GM12878 (cell line): ENCODE measurements around the gene ZNF276. TPM values are rescaled to one million over a fixed set of nuclear protein-coding genes. Genes with fewer than 3 reads are reported as not detected.

ENCODE experiments used
- ATAC-seq: fragments of 200-7000 bp; cut with Tn5 transposase; 3 replicates; pipeline ENCODE4 v1.9.1; 2020; ENCODE audit warnings: mild to moderate bottlenecking, moderate library complexity
- BruUV-seq: library from RNA; stranded (reverse); fragments of 400-500 nt; replicated peaks from 2 replicates; lab custom pipeline; 2021; lab: Mats Ljungman, UMichigan
- CTCF ChIA-PET: fragments of 300-600 bp; sonication (Branson Sonifier 250); formaldehyde crosslinking; extraction: SDS; loops from one replicate; lab custom pipeline; 2021; ENCODE audit warnings: inconsistent platforms; lab: Yijun Ruan, JAX
- POLR2A ChIA-PET: fragments of 350-600 bp; formaldehyde crosslinking; extraction: SDS; loops from one replicate; lab custom pipeline; 2021; ENCODE audit warnings: inconsistent platforms; lab: Charles Lee
- RAD21 ChIA-PET: fragments of 300-600 bp; sonication (Branson Sonifier 250); formaldehyde crosslinking; loops from one replicate; lab custom pipeline; 2023; ENCODE audit warnings: antibody characterized with exemption; ENCODE audit not compliant: unreplicated experiment; lab: Charles Lee
- SMC1A ChIA-PET: fragments of 300-600 bp; sonication (Branson Sonifier 250); formaldehyde crosslinking; loops from one replicate; lab custom pipeline; 2023; ENCODE audit not compliant: unreplicated experiment, uncharacterized antibody; lab: Charles Lee
- DNase-seq: peaks from one replicate; pipeline ENCODE4 v3.0.0-alpha.2; 2011; ENCODE audit warnings: low read depth, low spot score
- FAIRE-seq: peaks from 3 replicates; lab custom pipeline; 2011; peaks lifted over from hg19 to GRCh38; lab: Jason Lieb, UNC
- H2AFZ ChIP-seq: 2 replicates; pipeline ENCODE4 v1.6.0; 2011; ENCODE audit warnings: low read depth, low read length, control low read depth; ENCODE audit not compliant: control insufficient read depth
- H3K27ac ChIP-seq: 2 replicates; pipeline ENCODE4 v1.5.1; 2011; ENCODE audit warnings: control low read depth; ENCODE audit not compliant: control insufficient read depth, insufficient read depth
- H3K27me3 ChIP-seq, 2 experiments: replicated peaks in 1 of 2; 2 replicates each; pipeline versions ENCODE4 v1.6.0 to v1.6.1; 2011; ENCODE audit warnings: low read length in 1 of 2; ENCODE audit not compliant: control insufficient read depth in 2 of 2, insufficient read depth in 2 of 2
- H3K36me3 ChIP-seq, 2 experiments: 2 replicates each; pipeline ENCODE4 v1.5.1; 2011; ENCODE audit warnings: low read length in 1 of 2; ENCODE audit not compliant: control insufficient read depth in 2 of 2, insufficient read depth in 2 of 2
- H3K4me1 ChIP-seq: 2 replicates; pipeline ENCODE4 v1.6.1; 2011; ENCODE audit warnings: mild to moderate bottlenecking, low read length, moderate library complexity, mixed read lengths; ENCODE audit not compliant: control insufficient read depth, insufficient read depth
- H3K4me2 ChIP-seq: 2 replicates; pipeline ENCODE4 v1.6.0; 2011; ENCODE audit warnings: control low read depth; ENCODE audit not compliant: control insufficient read depth, insufficient read depth
- H3K4me3 ChIP-seq: fragments of 200-600 bp; sonication (generic); 2 replicates; pipeline ENCODE4 v1.5.1; 2016
- H3K79me2 ChIP-seq: 2 replicates; pipeline ENCODE4 v1.6.0; 2011; ENCODE audit warnings: low read length; ENCODE audit not compliant: control insufficient read depth, insufficient read depth
- H3K9ac ChIP-seq: 2 replicates; pipeline ENCODE4 v1.8.0; 2011; ENCODE audit warnings: low read length, control low read depth, mixed read lengths; ENCODE audit not compliant: control insufficient read depth, insufficient read depth
- H3K9me3 ChIP-seq: replicated peaks from 3 replicates; pipeline ENCODE4 v1.5.1; 2011; ENCODE audit warnings: mild to moderate bottlenecking, low read length; ENCODE audit not compliant: control insufficient read depth, insufficient read depth
- H4K20me1 ChIP-seq: 2 replicates; pipeline ENCODE4 v1.6.0; 2011; ENCODE audit not compliant: control insufficient read depth, insufficient read depth
- ASH2L ChIP-seq: fragments of 300-600, 200-600 bp; sonication (generic); IDR thresholded peaks from 2 replicates; pipeline ENCODE4 v1.6.1; 2017; ENCODE audit warnings: low read depth, mild to moderate bottlenecking, borderline replicate concordance
- EP300 ChIP-seq, 2 experiments: fragments of 150-350 bp in 1 of 2; IDR thresholded peaks; 2 replicates each; pipeline ENCODE4 v1.6.1; 2011 to 2012; ENCODE audit warnings: low read depth in 2 of 2, low read length in 2 of 2, borderline replicate concordance in 1 of 2, improper control_type of control experiment in 1 of 2, inconsistent platforms in 1 of 2; ENCODE audit not compliant: control insufficient read depth in 1 of 2
- ESRRA ChIP-seq: IDR thresholded peaks from 2 replicates; pipeline ENCODE4 v1.6.1; 2012; ENCODE audit warnings: mild to moderate bottlenecking, low read length, improper control_type of control experiment
- FOXK2 ChIP-seq: fragments of 450-650 bp; IDR thresholded peaks from 2 replicates; pipeline ENCODE4 v1.6.1; 2017; ENCODE audit warnings: mild to moderate bottlenecking, moderate library complexity
- HDAC2 ChIP-seq: fragments of 200-600 bp; sonication (generic); IDR thresholded peaks from 2 replicates; pipeline ENCODE4 v1.6.1; 2017
- HDAC6 ChIP-seq: fragments of 200-600 bp; sonication (generic); IDR thresholded peaks from one replicate; pipeline ENCODE4 v1.8.0; 2017; ENCODE audit warnings: antibody characterized with exemption; ENCODE audit not compliant: unreplicated experiment
- IRF4 ChIP-seq: IDR thresholded peaks from 2 replicates; pipeline ENCODE4 v1.6.1; 2011; ENCODE audit warnings: low read depth, low read length
- JUNB ChIP-seq: IDR thresholded peaks from 2 replicates; pipeline ENCODE4 v1.6.1; 2016; ENCODE audit warnings: antibody characterized with exemption, mild to moderate bottlenecking
- KLF5 ChIP-seq: fragments of 450-650 bp; IDR thresholded peaks from 2 replicates; pipeline ENCODE4 v1.6.1; 2014; ENCODE audit warnings: mild to moderate bottlenecking; ENCODE audit not compliant: partially characterized antibody
- NR2C2 ChIP-seq: IDR thresholded peaks from 2 replicates; pipeline ENCODE4 v1.6.1; 2011; ENCODE audit warnings: borderline replicate concordance, low read depth; ENCODE audit not compliant: control insufficient read depth, insufficient read length
- PML ChIP-seq: IDR thresholded peaks from 2 replicates; pipeline ENCODE4 v1.6.1; 2012; ENCODE audit warnings: low read length, inconsistent platforms
- RB1 ChIP-seq: fragments of 450-650 bp; formaldehyde crosslinking; IDR thresholded peaks from 2 replicates; pipeline ENCODE4 v1.6.1; 2017; ENCODE audit warnings: mild to moderate bottlenecking, borderline replicate concordance
- SP1 ChIP-seq: IDR thresholded peaks from one replicate; pipeline ENCODE4 v1.6.1; 2011; ENCODE audit warnings: low read depth, low read length
- YBX1 ChIP-seq: fragments of 450-650 bp; IDR thresholded peaks from 2 replicates; pipeline ENCODE4 v1.6.1; 2016; ENCODE audit warnings: antibody characterized with exemption
- YY1 ChIP-seq: IDR thresholded peaks from 2 replicates; pipeline ENCODE4 v1.6.1; 2011; ENCODE audit warnings: low read depth, mild to moderate bottlenecking, low read length
- ZNF217 ChIP-seq: fragments of 450-650 bp; IDR thresholded peaks from 2 replicates; pipeline ENCODE4 v1.6.1; 2017; ENCODE audit warnings: antibody characterized with exemption, mild to moderate bottlenecking
- ZZZ3 ChIP-seq: IDR thresholded peaks from 2 replicates; pipeline ENCODE4 v1.6.1; 2011; ENCODE audit warnings: low read depth; ENCODE audit not compliant: control insufficient read depth, insufficient read length
- WGBS: methylation state at CpG from one replicate; pipeline ENCODE4 v1.1.6; 2016; ENCODE audit warnings: low lambda C conversion rate; ENCODE audit not compliant: insufficient replicate concordance, insufficient coverage; ENCODE audit errors: missing lambda C conversion rate; 5-methylcytosine and 5-hydroxymethylcytosine counted together
- in situ Hi-C: fragments of 300-500 bp; cut with MboI; formaldehyde crosslinking; loops from 9 replicates; pipeline ENCODE4 v1.14.3; 2018; ENCODE audit warnings: mixed read lengths
- intact Hi-C: fragments of 100-400 bp; cut with micrococcal nuclease; formaldehyde crosslinking; loops from one replicate; pipeline ENCODE4 v1.14.2; 2022; ENCODE audit not compliant: unreplicated experiment
- polyA plus RNA-seq, 11 experiments: library from polyadenylated mRNA; depleted of rRNA in 4 of 11; unstranded in 6 of 11; stranded (reverse) in 5 of 11; fragments of >200 nt; fragmentation: Nextera tagmentation in 4 of 11; fragmentation: Illumina TruSeq in 1 of 11; extraction: Ambion mirVana in 4 of 11; extraction: Trizol in 1 of 11; gene quantifications; 1 replicate in 1 of 11; 2 replicates in 10 of 11; pipeline versions ENCODE4 v1.2.1 to v1.2.3, GENCODE V29; 2011 to 2016; ENCODE audit warnings: inconsistent platforms in 2 of 11, missing spikeins in 2 of 11, low read depth in 1 of 11
- total RNA-seq, 4 experiments: library from RNA; depleted of rRNA in 3 of 4; stranded (reverse); fragments of >200 nt in 3 of 4; fragmentation: Illumina TruSeq in 1 of 4; extraction: Trizol in 1 of 4; gene quantifications; 2 replicates each; pipeline versions ENCODE4 v1.2.1 to v1.2.3, GENCODE V29; 2013 to 2021

ZNF276 gene
- total and polyA plus RNA-seq, 10 of the 15 experiments (the other 5 are each of a cell fraction or from before 2014, with no cell fraction given), result 0.27 to 22.7 (median 8.7) TPM

GRCh38 chr16:89707695-89708094 lies 13.6 kb upstream of the ZNF276 start:
- Histone ChIP-seq H3K4me2 (no peak overlapping the region), H3K79me2 (peaks cover 6% of the 10 kb centered on the region), H3K27ac (no peak overlapping the region), H3K9me3 (no peaks in the 10 kb centered on the region), H3K9ac (no peak overlapping the region), H3K36me3 (no peaks in the 10 kb centered on the region), H3K4me3 (no peak overlapping the region), H2AFZ (no peak overlapping the region), H4K20me1 (no peaks in the 10 kb centered on the region), H3K27me3 (no peaks in the 10 kb centered on the region), H3K4me1 (no peaks in the 10 kb centered on the region)
- ATAC-seq (no peak), DNase-seq (no peak), FAIRE-seq (no peak)
- TF ChIP-seq PML, result no peak
- TF ChIP-seq YBX1, result no peak
- no peak for TF ChIP-seq ESRRA
- WGBS, result 50% methylated on average over 9 of the region's 9 CpGs
- no TSS peak for BruUV-seq
- intact Hi-C loops (loop anchor here (10.0 kb wide), 1 partner anchor 207 kb away; the partner anchor contains the start of gene MC1R), in situ Hi-C loops (loop anchor here (10.0 kb wide), 1 partner anchor 87 kb away; no protein-coding TSS in a partner anchor)
- ChIA-PET RAD21 (interaction anchor here (0.8 to 2.4 kb wide), 4 partner anchors 86 to 203 kb away, joined by 3 to 60 read pairs (median 7); no protein-coding TSS in a partner anchor), POLR2A (no interaction called here), CTCF (interaction anchor here (3.1 to 5.4 kb wide), 3 partner anchors 13 to 154 kb away, joined by 12 to 119 read pairs (median 82); partner anchors contain the start of gene VPS9D1), SMC1A (interaction anchor here (1.0 to 4.7 kb wide), 2 partner anchors 53 to 153 kb away, joined by 3 to 44 read pairs; no protein-coding TSS in a partner anchor)

- ChIA-PET POLR2A (interaction anchor here (0.5 to 1.1 kb wide), 2 partner anchors 42 to 370 kb away, joined by 3 to 7 read pairs; no protein-coding TSS in a partner anchor), SMC1A (interaction anchor here (4.7 kb wide), 1 partner anchor 152 kb away, joined by 44 read pairs; no protein-coding TSS in a partner anchor), CTCF (interaction anchor here (1.0 to 5.4 kb wide), 3 partner anchors 84 to 201 kb away, joined by 3 to 119 read pairs (median 82); no protein-coding TSS in a partner anchor), RAD21 (interaction anchor here (1.7 kb wide), 1 partner anchor 86 kb away, joined by 4 read pairs; no protein-coding TSS in a partner anchor)
- H3K4me2 ChIP-seq, result no peak overlapping the region
- intact Hi-C loops (loop anchor here (10.0 kb wide), 1 partner anchor 206 kb away; the partner anchor contains the start of gene MC1R), in situ Hi-C loops (loop anchor here (10.0 kb wide), 1 partner anchor 86 kb away; no protein-coding TSS in a partner anchor)
- no peaks in the 10 kb centered on the region for H3K9me3 ChIP-seq
- no peaks in the 10 kb centered on the region for H3K27me3 ChIP-seq
- H3K36me3 ChIP-seq, result no peaks in the 10 kb centered on the region
- TF ChIP-seq JUNB (no peak), YY1 (no peak), SP1 (no peak), ZZZ3 (no peak), IRF4 (no peak), FOXK2 (no peak), ZNF217 (no peak), ASH2L (no peak), EP300 (IDR thresholded peaks at IDR 0.05; ENCODE audit: borderline replicate concordance in 1 of 2, control insufficient read depth in 1 of 2, low read depth in 2 of 2, low read length in 2 of 2) (no peak), KLF5 (no peak), HDAC2 (no peak), HDAC6 (no peak), RB1 (no peak), NR2C2 (no peak)
- DNase-seq, result no peak
- no peak for ATAC-seq
- no peak overlapping the region for H2AFZ ChIP-seq
- no peaks in the 10 kb centered on the region for H3K4me1 ChIP-seq
- WGBS, result 72% methylated on average over 16 of the region's 19 CpGs
- no peak overlapping the region for H3K9ac ChIP-seq
- H4K20me1 ChIP-seq, result no peaks in the 10 kb centered on the region
- H3K4me3 ChIP-seq, result no peak overlapping the region
- no TSS peak for BruUV-seq
- FAIRE-seq, result no peak
- peaks cover 7% of the 10 kb centered on the region for H3K79me2 ChIP-seq
- no peak overlapping the region for H3K27ac ChIP-seq
Observed at GRCh38 chr16:89708481-89708931, 12.8 kb upstream of the ZNF276 start.
